GM18505 (cell line): Measurements from ENCODE around the gene KPNB1.

ENCODE experiments used
- ATAC-seq: cut with Tn5 transposase; IDR thresholded peaks from one replicate; pipeline ENCODE4 v1.9.1; 2021; ENCODE audit not compliant: unreplicated experiment
- POLR2A ChIP-seq: IDR thresholded peaks from 4 replicates; pipeline ENCODE4 v1.6.1; 2011; ENCODE audit warnings: borderline replicate concordance; ENCODE audit not compliant: insufficient read depth, insufficient read length; ENCODE audit errors: extremely low read depth

KPNB1 gene

DNA sequence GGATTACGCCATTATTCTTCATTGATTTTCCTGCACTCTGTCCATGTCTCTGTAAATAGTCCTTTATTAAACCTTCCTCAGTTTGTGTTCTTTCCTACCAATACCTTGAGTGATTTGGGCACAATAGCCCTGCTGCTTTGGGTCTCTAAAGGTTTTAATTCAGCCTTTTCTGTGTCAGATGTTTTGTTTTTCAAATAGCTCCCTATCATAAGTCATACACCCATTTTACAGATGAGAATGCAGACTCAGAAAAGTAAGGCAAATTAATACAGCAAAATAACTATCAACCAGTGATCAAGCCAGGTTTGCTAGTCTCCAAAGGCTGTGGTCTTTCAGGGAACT is 25.0 kb upstream of the KPNB1 start:
- no peak for TF ChIP-seq POLR2A
- no peak for ATAC-seq

- no peak for TF ChIP-seq POLR2A
- no peak for ATAC-seq
Measured at GRCh38 chr17:47628014-47628566, 21.6 kb upstream of the KPNB1 start.

DNA sequence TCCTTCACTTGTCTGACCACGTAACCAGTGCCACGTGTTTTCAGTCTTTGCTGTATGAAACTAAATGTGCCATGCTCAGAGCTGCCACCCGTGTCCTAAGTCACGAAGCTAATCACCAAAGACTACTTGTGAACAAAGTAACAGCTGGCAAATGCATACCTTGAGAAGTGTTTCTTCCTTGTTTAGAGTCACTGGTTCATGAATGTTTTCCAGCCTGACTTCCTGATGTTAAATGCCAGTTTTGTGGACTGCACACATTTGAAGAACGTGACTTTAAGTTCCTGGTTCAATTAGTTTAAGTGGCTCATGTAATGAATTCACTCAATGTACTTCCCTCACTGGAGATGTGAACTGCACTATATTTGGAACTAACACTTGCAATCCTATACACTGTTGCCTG is 19.9 kb upstream of the KPNB1 start:
- TF ChIP-seq POLR2A, result no peak
- ATAC-seq, result no peak

DNA sequence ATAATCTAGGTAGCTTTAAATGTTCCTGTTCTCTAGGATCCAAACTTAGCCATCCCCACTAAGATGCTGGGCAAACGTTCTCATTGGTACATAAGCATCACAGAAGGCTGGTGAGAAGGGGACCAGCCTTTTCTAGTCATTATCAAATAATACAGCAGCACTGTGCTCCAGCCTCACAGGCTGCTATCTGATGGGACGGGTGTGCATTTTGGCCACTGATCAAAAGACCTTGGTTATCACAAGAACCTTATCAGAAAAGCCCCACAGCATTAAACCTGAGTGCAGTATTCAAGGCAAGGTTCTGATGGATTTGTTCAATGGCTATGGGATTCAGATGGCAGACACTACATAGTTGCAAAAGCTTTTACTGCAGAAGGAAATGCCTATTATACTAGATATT is 19.1 kb upstream of the KPNB1 start:
- no peak for ATAC-seq
- TF ChIP-seq POLR2A, result no peak

DNA sequence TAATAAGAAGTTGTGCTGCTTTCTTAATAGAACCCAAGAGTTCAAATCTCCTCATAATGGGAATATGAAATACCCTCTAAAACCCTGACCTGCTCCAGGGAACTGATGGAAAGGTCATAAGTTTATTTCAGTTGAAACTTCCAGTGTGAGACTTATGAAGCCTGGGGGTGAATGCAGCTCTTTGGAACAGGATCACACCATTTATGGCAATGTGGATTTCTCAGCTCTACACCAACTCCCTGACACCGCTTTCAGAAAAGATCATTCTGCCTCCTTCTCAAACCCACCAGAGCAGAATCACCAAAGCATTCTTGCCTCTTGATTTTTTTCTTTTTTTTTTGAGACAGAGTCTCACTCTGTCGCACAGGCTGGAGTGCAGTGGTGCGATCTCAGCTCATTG is 16.7 kb upstream of the KPNB1 start:
- no peak for ATAC-seq
- no peak for TF ChIP-seq POLR2A

- TF ChIP-seq POLR2A, result no peak
- ATAC-seq, result no peak
Measured at GRCh38 chr17:47633996-47634395, 15.7 kb upstream of the KPNB1 start.

GRCh38 chr17:47634870-47635269 is 14.8 kb upstream of the KPNB1 start:
- no peak for ATAC-seq
- no peak for TF ChIP-seq POLR2A

GRCh38 chr17:47635734-47636133 is 14.0 kb upstream of the KPNB1 start:
- ATAC-seq, result no peak
- no peak for TF ChIP-seq POLR2A

- TF ChIP-seq POLR2A, result no peak
- no peak for ATAC-seq
Measured at GRCh38 chr17:47636273-47637030, 13.3 kb upstream of the KPNB1 start.

- ATAC-seq, result no peak
- TF ChIP-seq POLR2A, result no peak
Measured at GRCh38 chr17:47638903-47639302, 10.8 kb upstream of the KPNB1 start.

DNA sequence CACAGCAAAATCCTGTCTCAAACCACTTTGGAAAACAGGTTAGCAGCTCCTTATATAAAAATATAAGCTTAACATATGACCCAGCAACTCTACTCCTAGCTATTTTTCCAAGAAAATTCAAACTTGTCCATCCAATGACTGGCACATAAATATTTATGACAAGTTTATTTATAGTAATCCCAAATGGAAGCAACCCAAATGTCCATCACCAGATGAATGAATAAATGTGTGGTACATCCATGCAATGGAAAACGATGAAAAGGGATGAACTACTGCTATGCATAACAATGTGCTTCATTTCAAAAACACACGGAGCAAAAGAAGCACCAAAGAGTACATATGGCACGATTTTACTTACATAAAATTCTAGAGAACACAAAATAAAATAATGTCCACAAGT is 9.6 kb upstream of the KPNB1 start:
- ATAC-seq, result no peak
- no peak for TF ChIP-seq POLR2A

GRCh38 chr17:47641202-47641601 is 8.5 kb upstream of the KPNB1 start:
- no peak for TF ChIP-seq POLR2A
- no peak for ATAC-seq

- no peak for TF ChIP-seq POLR2A
- ATAC-seq, result no peak
Measured at GRCh38 chr17:47643116-47643515, 6.6 kb upstream of the KPNB1 start.

GRCh38 chr17:47644324-47644723 is 5.4 kb upstream of the KPNB1 start:
- no peak for TF ChIP-seq POLR2A
- no peak for ATAC-seq
